HUES48 (cell line): ENCODE results near the gene TMEM88.
"Not testable (repeated sequence)": the region's sequence is repeated elsewhere in the genome, so short reads cannot be mapped to it uniquely, and the experiment has no call there.

Experiments
- H3K27ac ChIP-seq: one replicate; pipeline ENCODE4 v1.7.0; 2013; ENCODE audit warnings: low read depth, low read length, inconsistent platforms
- H3K27me3 ChIP-seq: 2 replicates; pipeline ENCODE4 v1.6.1; 2013; ENCODE audit warnings: mild to moderate bottlenecking, low read length; ENCODE audit not compliant: control insufficient read depth, insufficient read depth
- H3K36me3 ChIP-seq: 2 replicates; pipeline ENCODE4 v1.6.1; 2013; ENCODE audit warnings: low read length; ENCODE audit not compliant: control insufficient read depth, insufficient read depth
- H3K4me1 ChIP-seq: 2 replicates; pipeline ENCODE4 v1.6.1; 2013; ENCODE audit warnings: mild to moderate bottlenecking, low read length; ENCODE audit not compliant: control insufficient read depth, insufficient read depth
- H3K4me3 ChIP-seq: 2 replicates; pipeline ENCODE4 v1.5.1; 2013; ENCODE audit warnings: mild to moderate bottlenecking, low read depth, low read length
- H3K9ac ChIP-seq: 2 replicates; pipeline ENCODE4 v1.6.1; 2013; ENCODE audit warnings: mild to moderate bottlenecking, low read depth, low read length, moderate library complexity
- H3K9me3 ChIP-seq: 2 replicates; pipeline ENCODE4 v1.6.1; 2013; ENCODE audit warnings: low read length; ENCODE audit not compliant: control insufficient read depth, insufficient read depth

Gene TMEM88

GRCh38 chr17:7859028-7859427 lies 4.2 kb downstream of the TMEM88 start:
- peaks cover 10% of the 10 kb centered on the region; the same call in 1 of the 2 replicates for H3K36me3 ChIP-seq
- no peaks in the 10 kb centered on the region for H3K9me3 ChIP-seq
- no peak overlapping the region for H3K9ac ChIP-seq
- peak overlapping the region; percentile 92 for H3K4me3 ChIP-seq
- no peak overlapping the region for H3K27ac ChIP-seq
- peaks cover 25% of the 10 kb centered on the region for H3K4me1 ChIP-seq
- peaks cover 29% of the 10 kb centered on the region for H3K27me3 ChIP-seq

- Histone ChIP-seq H3K4me1 (peaks cover 9% of the 10 kb centered on the region), H3K4me3 (no peak overlapping the region), H3K9ac (no peak overlapping the region), H3K27me3 (no peaks in the 10 kb centered on the region), H3K9me3 (no peaks in the 10 kb centered on the region), H3K27ac (no peak overlapping the region), H3K36me3 (peaks cover 10% of the 10 kb centered on the region; the same call in 1 of the 2 replicates)
Measured at GRCh38 chr17:7862692-7863437, 8.0 kb downstream of the TMEM88 start.

GRCh38 chr17:7864384-7864783 lies 9.5 kb downstream of the TMEM88 start:
- not testable (repeated sequence) for H3K36me3 ChIP-seq, H3K27ac ChIP-seq

GRCh38 chr17:7864995-7865650 lies 10.3 kb downstream of the TMEM88 start:
- no peak overlapping the region for H3K27ac ChIP-seq
- peaks cover 5% of the 10 kb centered on the region for H3K4me1 ChIP-seq
- no peak overlapping the region for H3K9ac ChIP-seq
- H3K9me3 ChIP-seq, result no peaks in the 10 kb centered on the region
- H3K4me3 ChIP-seq, result no peak overlapping the region
- no peaks in the 10 kb centered on the region for H3K27me3 ChIP-seq
- peaks cover 3% of the 10 kb centered on the region; the same call in 1 of the 2 replicates for H3K36me3 ChIP-seq

More at GRCh38 chr17:7864384-7864783, 9.5 kb downstream of the TMEM88 start:
- H3K27me3 ChIP-seq, H3K9me3 ChIP-seq, H3K9ac ChIP-seq, H3K4me3 ChIP-seq, H3K4me1 ChIP-seq: not testable (repeated sequence)

GRCh38 chr17:7867881-7868329 lies 13.0 kb downstream of the TMEM88 start:
- no peaks in the 10 kb centered on the region for H3K27me3 ChIP-seq
- no peak overlapping the region for H3K27ac ChIP-seq
- peaks cover 3% of the 10 kb centered on the region for H3K4me1 ChIP-seq
- H3K9me3 ChIP-seq, result no peaks in the 10 kb centered on the region
- H3K36me3 ChIP-seq, result no peaks in the 10 kb centered on the region
- no peak overlapping the region for H3K4me3 ChIP-seq
- H3K9ac ChIP-seq, result no peak overlapping the region

GRCh38 chr17:7873051-7873450 lies 18.2 kb downstream of the TMEM88 start:
- Histone ChIP-seq H3K27me3 (no peaks in the 10 kb centered on the region), H3K27ac (no peak overlapping the region), H3K9ac (no peak overlapping the region), H3K4me1 (no peaks in the 10 kb centered on the region), H3K36me3 (no peaks in the 10 kb centered on the region), H3K4me3 (no peak overlapping the region), H3K9me3 (no peaks in the 10 kb centered on the region)

- Histone ChIP-seq H3K4me3 (no peak overlapping the region), H3K27ac (no peak overlapping the region), H3K4me1 (no peaks in the 10 kb centered on the region), H3K36me3 (peaks cover 10% of the 10 kb centered on the region), H3K27me3 (no peaks in the 10 kb centered on the region), H3K9ac (no peak overlapping the region), H3K9me3 (no peaks in the 10 kb centered on the region)
Measured at GRCh38 chr17:7875804-7876370, 21.0 kb downstream of the TMEM88 start.

GRCh38 chr17:7878234-7878633 lies 23.4 kb downstream of the TMEM88 start:
- Histone ChIP-seq H3K36me3 (peaks cover 10% of the 10 kb centered on the region), H3K9me3 (no peaks in the 10 kb centered on the region), H3K9ac (no peak overlapping the region), H3K4me1 (no peaks in the 10 kb centered on the region), H3K4me3 (no peak overlapping the region), H3K27ac (no peak overlapping the region), H3K27me3 (no peaks in the 10 kb centered on the region)

GRCh38 chr17:7880076-7880868 lies 25.4 kb downstream of the TMEM88 start:
- no peak overlapping the region for H3K27ac ChIP-seq
- no peaks in the 10 kb centered on the region for H3K27me3 ChIP-seq
- H3K4me1 ChIP-seq, result peaks cover 9% of the 10 kb centered on the region
- no peaks in the 10 kb centered on the region for H3K9me3 ChIP-seq
- no peak overlapping the region for H3K4me3 ChIP-seq
- H3K36me3 ChIP-seq, result peaks cover 10% of the 10 kb centered on the region
- H3K9ac ChIP-seq, result no peak overlapping the region

GRCh38 chr17:7881276-7882054 lies 26.6 kb downstream of the TMEM88 start:
- H3K4me3 ChIP-seq, result no peak overlapping the region

More at GRCh38 chr17:7881276-7882054, 26.6 kb downstream of the TMEM88 start:
- Histone ChIP-seq H3K27ac (no peak overlapping the region), H3K9ac (no peak overlapping the region), H3K36me3 (peaks cover 10% of the 10 kb centered on the region), H3K4me1 (peaks cover 9% of the 10 kb centered on the region), H3K27me3 (peaks cover 10% of the 10 kb centered on the region), H3K9me3 (no peaks in the 10 kb centered on the region)
